Parathyroid adenoma (tissue), 2 donors: ENCODE results near the gene SVIL.

ENCODE experiments used
- H2AFZ ChIP-seq: fragments of 300-600 bp; sonication (generic); one replicate; pipeline ENCODE4 v1.7.0; 2017; ENCODE audit warnings: antibody characterized with exemption, mild to moderate bottlenecking
- H3K27ac ChIP-seq: fragments of 300-600 bp; sonication (generic); one replicate; pipeline ENCODE4 v1.7.0; 2017
- H3K27me3 ChIP-seq: fragments of 300-600 bp; sonication (generic); one replicate; pipeline ENCODE4 v1.7.0; 2017; ENCODE audit warnings: low read length; ENCODE audit not compliant: control insufficient read depth, insufficient read depth
- H3K36me3 ChIP-seq: fragments of 300-600 bp; sonication (generic); one replicate; pipeline ENCODE4 v1.7.0; 2017; ENCODE audit warnings: low read length; ENCODE audit not compliant: control insufficient read depth, insufficient read depth
- H3K4me1 ChIP-seq: fragments of 300-600 bp; sonication (generic); one replicate; pipeline ENCODE4 v1.7.0; 2017; ENCODE audit warnings: control low read depth
- H3K4me2 ChIP-seq: fragments of 300-600 bp; sonication (generic); one replicate; pipeline ENCODE4 v1.7.0; 2017; ENCODE audit warnings: low read length
- H3K4me3 ChIP-seq: fragments of 300-600 bp; sonication (generic); one replicate; pipeline ENCODE4 v1.7.0; 2017; ENCODE audit warnings: low read depth, low read length
- H3K79me2 ChIP-seq: fragments of 300-600 bp; sonication (generic); one replicate; pipeline ENCODE4 v1.7.0; 2017; ENCODE audit warnings: control low read depth
- H3K9ac ChIP-seq: fragments of 300-600 bp; sonication (generic); one replicate; pipeline ENCODE4 v1.7.0; 2017; ENCODE audit warnings: mild to moderate bottlenecking
- H3K9me3 ChIP-seq: fragments of 300-600 bp; sonication (generic); one replicate; pipeline ENCODE4 v1.7.0; 2017; ENCODE audit warnings: low read length; ENCODE audit not compliant: control insufficient read depth
- TF ChIP-seq, protein P1 (sequence below): fragments of 300-600 bp; sonication (generic); IDR thresholded peaks from one replicate; pipeline ENCODE4 v1.7.0; 2017; ENCODE audit warnings: antibody characterized with exemption, mild to moderate bottlenecking
- donor health status: primary hyperparathyroidism.

Gene SVIL

GRCh38 chr10:29434111-29434510, 200.7 kb downstream of the SVIL start:
- H3K36me3 ChIP-seq = no peaks in the 10 kb centered on the region
- TF ChIP-seq, protein P1, sequence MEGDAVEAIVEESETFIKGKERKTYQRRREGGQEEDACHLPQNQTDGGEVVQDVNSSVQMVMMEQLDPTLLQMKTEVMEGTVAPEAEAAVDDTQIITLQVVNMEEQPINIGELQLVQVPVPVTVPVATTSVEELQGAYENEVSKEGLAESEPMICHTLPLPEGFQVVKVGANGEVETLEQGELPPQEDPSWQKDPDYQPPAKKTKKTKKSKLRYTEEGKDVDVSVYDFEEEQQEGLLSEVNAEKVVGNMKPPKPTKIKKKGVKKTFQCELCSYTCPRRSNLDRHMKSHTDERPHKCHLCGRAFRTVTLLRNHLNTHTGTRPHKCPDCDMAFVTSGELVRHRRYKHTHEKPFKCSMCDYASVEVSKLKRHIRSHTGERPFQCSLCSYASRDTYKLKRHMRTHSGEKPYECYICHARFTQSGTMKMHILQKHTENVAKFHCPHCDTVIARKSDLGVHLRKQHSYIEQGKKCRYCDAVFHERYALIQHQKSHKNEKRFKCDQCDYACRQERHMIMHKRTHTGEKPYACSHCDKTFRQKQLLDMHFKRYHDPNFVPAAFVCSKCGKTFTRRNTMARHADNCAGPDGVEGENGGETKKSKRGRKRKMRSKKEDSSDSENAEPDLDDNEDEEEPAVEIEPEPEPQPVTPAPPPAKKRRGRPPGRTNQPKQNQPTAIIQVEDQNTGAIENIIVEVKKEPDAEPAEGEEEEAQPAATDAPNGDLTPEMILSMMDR = no peak
- H3K79me2 ChIP-seq = peaks cover 48% of the 10 kb centered on the region
- no peak overlapping the region for H2AFZ ChIP-seq
- peaks cover 4% of the 10 kb centered on the region for H3K4me1 ChIP-seq
- H3K9ac ChIP-seq = no peak overlapping the region
- no peaks in the 10 kb centered on the region for H3K9me3 ChIP-seq
- H3K27ac ChIP-seq = no peak overlapping the region
- no peak overlapping the region for H3K4me3 ChIP-seq
- no peaks in the 10 kb centered on the region for H3K27me3 ChIP-seq
- H3K4me2 ChIP-seq = no peak overlapping the region

DNA sequence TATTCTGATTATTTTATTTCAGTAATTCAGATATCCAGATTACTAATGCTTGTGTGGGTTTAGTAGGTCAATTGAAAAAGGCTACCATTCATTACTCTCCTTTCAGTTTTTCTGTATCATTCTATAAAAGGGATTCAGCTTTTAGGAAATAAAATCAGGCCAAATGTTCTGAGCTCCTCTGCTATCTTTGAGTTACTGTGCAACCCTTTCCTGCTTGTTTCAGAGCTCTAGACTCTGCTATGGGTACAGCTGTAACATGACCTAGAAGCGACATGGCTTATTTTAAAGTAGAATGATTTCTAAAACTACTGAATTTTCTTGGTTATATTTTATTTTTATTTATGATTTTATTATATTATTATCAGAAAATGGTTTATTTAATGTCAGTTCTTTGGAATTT, 203.1 kb downstream of the SVIL start:
- no peak overlapping the region for H3K27ac ChIP-seq
- H3K4me1 ChIP-seq = peaks cover 4% of the 10 kb centered on the region
- H2AFZ ChIP-seq = no peak overlapping the region

GRCh38 chr10:29430101-29430500, 204.7 kb downstream of the SVIL start:
- H3K9ac ChIP-seq = no peak overlapping the region
- no peaks in the 10 kb centered on the region for H3K27me3 ChIP-seq
- no peaks in the 10 kb centered on the region for H3K9me3 ChIP-seq
- H3K36me3 ChIP-seq = no peaks in the 10 kb centered on the region
- no peak overlapping the region for H3K4me2 ChIP-seq
- no peak overlapping the region for H3K4me3 ChIP-seq
- H3K4me1 ChIP-seq = peaks cover 4% of the 10 kb centered on the region
- no peak overlapping the region for H3K27ac ChIP-seq
- TF ChIP-seq, protein P1 = no peak
- H2AFZ ChIP-seq = no peak overlapping the region
- H3K79me2 ChIP-seq = peaks cover 20% of the 10 kb centered on the region

More for the DNA sequence above, 203.1 kb downstream of the SVIL start:
- no peak overlapping the region for H3K4me3 ChIP-seq
- TF ChIP-seq, protein P1 = no peak
- no peak overlapping the region for H3K9ac ChIP-seq
- H3K79me2 ChIP-seq = peaks cover 30% of the 10 kb centered on the region
- H3K4me2 ChIP-seq = no peak overlapping the region
- no peaks in the 10 kb centered on the region for H3K9me3 ChIP-seq
- no peaks in the 10 kb centered on the region for H3K36me3 ChIP-seq
- no peaks in the 10 kb centered on the region for H3K27me3 ChIP-seq

DNA sequence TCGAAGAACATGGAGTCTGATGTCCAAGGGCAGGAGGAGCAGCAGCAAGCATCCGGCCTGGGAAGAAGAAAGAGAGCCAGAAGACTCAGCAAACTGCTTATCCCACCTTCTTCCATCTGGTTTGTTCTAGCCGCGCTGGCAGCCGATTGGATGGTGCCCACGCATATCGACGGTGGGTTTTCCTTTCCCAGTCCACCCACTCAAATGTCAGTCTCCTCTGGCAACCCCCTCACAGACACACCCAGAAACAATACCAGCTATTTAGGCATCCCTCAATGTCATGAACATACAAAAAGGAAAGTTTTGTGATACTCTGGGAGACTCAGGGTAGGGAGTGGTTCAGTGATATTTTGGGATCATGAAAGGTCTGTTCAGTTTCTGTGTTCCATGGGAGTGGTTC, 206.3 kb downstream of the SVIL start:
- Histone ChIP-seq H2AFZ (no peak overlapping the region), H3K79me2 (peaks cover 14% of the 10 kb centered on the region), H3K36me3 (no peaks in the 10 kb centered on the region)

DNA sequence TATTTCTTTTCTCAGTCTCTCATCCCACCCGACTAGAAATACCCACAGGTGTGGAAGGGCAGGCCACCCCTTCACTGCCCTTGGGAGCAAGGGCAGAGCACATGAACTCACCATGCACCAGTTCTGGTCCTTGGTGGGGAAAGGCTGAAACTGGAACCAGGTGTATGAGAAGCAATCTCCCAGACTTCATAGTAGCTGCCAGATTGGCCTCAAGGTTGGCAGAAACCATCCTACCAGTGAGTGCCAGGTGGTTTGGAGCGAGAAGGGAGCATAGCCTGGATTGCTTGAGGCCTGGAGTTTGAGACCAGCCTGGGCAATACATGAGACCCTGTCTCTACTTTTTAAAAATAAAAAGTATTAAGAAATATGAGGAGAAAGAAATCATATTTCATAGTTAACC, 207.1 kb downstream of the SVIL start:
- Histone ChIP-seq H3K4me1 (peaks cover 4% of the 10 kb centered on the region), H3K27me3 (no peaks in the 10 kb centered on the region), H3K36me3 (no peaks in the 10 kb centered on the region), H3K79me2 (peaks cover 14% of the 10 kb centered on the region), H3K9ac (no peak overlapping the region), H3K4me3 (no peak overlapping the region), H2AFZ (no peak overlapping the region), H3K9me3 (no peaks in the 10 kb centered on the region), H3K27ac (no peak overlapping the region), H3K4me2 (no peak overlapping the region)
- TF ChIP-seq, protein P1 = no peak

More for the DNA sequence above, 206.3 kb downstream of the SVIL start:
- peaks cover 4% of the 10 kb centered on the region for H3K4me1 ChIP-seq
- no peak overlapping the region for H3K4me3 ChIP-seq
- H3K27ac ChIP-seq = no peak overlapping the region
- H3K4me2 ChIP-seq = no peak overlapping the region
- no peaks in the 10 kb centered on the region for H3K27me3 ChIP-seq
- no peak overlapping the region for H3K9ac ChIP-seq
- H3K9me3 ChIP-seq = no peaks in the 10 kb centered on the region
- TF ChIP-seq, protein P1 = no peak
